HepG2 (cell line): ENCODE results near the gene CPNE1. TPM values are rescaled to one million over a fixed set of nuclear protein-coding genes. Genes with fewer than 3 reads are reported as not detected.

Experiments
- CHCHD3 ChIP-seq: sonication (generic); formaldehyde crosslinking; IDR thresholded peaks from 2 replicates; pipeline ENCODE4 v1.8.0; 2022; ENCODE audit warnings: mild to moderate bottlenecking, missing genetic modification reagents, moderate library complexity
- HMG20A ChIP-seq: IDR thresholded peaks from 2 replicates; pipeline ENCODE4 v1.6.1; 2016; ENCODE audit warnings: borderline replicate concordance
- HOXA7 ChIP-seq: sonication (generic); formaldehyde crosslinking; IDR thresholded peaks from 2 replicates; pipeline ENCODE4 v1.8.1; 2022; ENCODE audit warnings: mild to moderate bottlenecking, missing genetic modification reagents, moderate library complexity
- IRX3 ChIP-seq: sonication (generic); formaldehyde crosslinking; IDR thresholded peaks from 2 replicates; pipeline ENCODE4 v1.8.1; 2023; ENCODE audit warnings: mild to moderate bottlenecking, low read depth, missing genetic modification reagents, borderline replicate concordance
- KMT2A ChIP-seq: sonication (generic); formaldehyde crosslinking; IDR thresholded peaks from 2 replicates; pipeline ENCODE4 v1.4.0; 2020; ENCODE audit warnings: missing genetic modification reagents
- NCOA1 ChIP-seq: sonication (generic); formaldehyde crosslinking; IDR thresholded peaks from 2 replicates; pipeline ENCODE4 v1.9.0; 2021; ENCODE audit warnings: missing genetic modification reagents
- NCOA5 ChIP-seq: sonication (generic); formaldehyde crosslinking; IDR thresholded peaks from 2 replicates; pipeline ENCODE4 v1.4.0; 2020; ENCODE audit warnings: missing genetic modification reagents
- PHF20 ChIP-seq: sonication (generic); formaldehyde crosslinking; IDR thresholded peaks from 2 replicates; pipeline ENCODE4 v1.5.0; 2020; ENCODE audit warnings: mild to moderate bottlenecking, missing genetic modification reagents
- TAF15 ChIP-seq: fragments of 200-400 bp; formaldehyde crosslinking; IDR thresholded peaks from one replicate; pipeline ENCODE4 v1.6.1; 2018; ENCODE audit warnings: mild to moderate bottlenecking, low read depth, low read length; ENCODE audit not compliant: poor library complexity, severe bottlenecking
- ZBTB1 ChIP-seq: sonication (generic); formaldehyde crosslinking; IDR thresholded peaks from 2 replicates; pipeline ENCODE4 v1.4.0; 2020; ENCODE audit warnings: missing genetic modification reagents, borderline replicate concordance
- ZNF30 ChIP-seq: sonication (generic); formaldehyde crosslinking; IDR thresholded peaks from 2 replicates; pipeline ENCODE4 v1.5.0; 2020; ENCODE audit warnings: mild to moderate bottlenecking, missing genetic modification reagents
- ZNF343 ChIP-seq: sonication (generic); formaldehyde crosslinking; IDR thresholded peaks from 2 replicates; pipeline ENCODE4 v1.4.0; 2020; ENCODE audit warnings: mild to moderate bottlenecking, missing genetic modification reagents
- ZNF550 ChIP-seq: sonication (generic); formaldehyde crosslinking; IDR thresholded peaks from 2 replicates; pipeline ENCODE4 v1.4.0; 2020; ENCODE audit warnings: mild to moderate bottlenecking, missing genetic modification reagents, borderline replicate concordance
- ZNF672 ChIP-seq: sonication (generic); formaldehyde crosslinking; IDR thresholded peaks from 2 replicates; pipeline ENCODE4 v1.8.1; 2022; ENCODE audit warnings: missing genetic modification reagents
- ZNF883 ChIP-seq: sonication (generic); formaldehyde crosslinking; IDR thresholded peaks from 2 replicates; pipeline ENCODE4 v1.5.1; 2020; ENCODE audit warnings: mild to moderate bottlenecking, missing genetic modification reagents; ENCODE audit errors: not compliant biosample characterization
- ZSCAN31 ChIP-seq: sonication (generic); formaldehyde crosslinking; IDR thresholded peaks from 2 replicates; pipeline ENCODE4 v1.5.0; 2020; ENCODE audit warnings: low read depth, mild to moderate bottlenecking, missing genetic modification reagents
- polyA plus RNA-seq, 8 experiments: library from polyadenylated mRNA; depleted of rRNA in 3 of 8; stranded (reverse) in 7 of 8; unstranded in 1 of 8; fragments of >200 nt; fragmentation: Illumina TruSeq in 4 of 8; extraction: Trizol in 4 of 8; gene quantifications; 2 replicates each; pipeline versions ENCODE4 v1.2.1 to v1.2.3, GENCODE V29; 2011 to 2016; ENCODE audit warnings: low read depth in 4 of 8, missing spikeins in 1 of 8, mixed read lengths in 1 of 8; ENCODE audit not compliant: insufficient read depth in 1 of 8
- total RNA-seq, 5 experiments: library from RNA; depleted of rRNA; stranded (reverse); fragments of >200 nt; fragmentation: Illumina TruSeq; extraction: Trizol; gene quantifications; 2 replicates each; pipeline ENCODE4 v1.2.3, GENCODE V29; 2016; ENCODE audit warnings: low read depth in 1 of 5
- TF ChIP-seq, protein P1 (sequence below): sonication (generic); formaldehyde crosslinking; IDR thresholded peaks from 2 replicates; pipeline ENCODE4 v1.8.1; 2022; ENCODE audit warnings: mild to moderate bottlenecking, missing genetic modification reagents
- TF ChIP-seq, protein P2 (sequence below): IDR thresholded peaks from 2 replicates; pipeline ENCODE4 v1.6.1; 2016; ENCODE audit warnings: low read depth, control low read depth
- TF ChIP-seq, protein P3 (sequence below): sonication (generic); formaldehyde crosslinking; IDR thresholded peaks from 2 replicates; pipeline ENCODE4 v1.5.1; 2020; ENCODE audit warnings: mild to moderate bottlenecking, missing genetic modification reagents, borderline replicate concordance
- TF ChIP-seq, protein P4 (sequence below): sonication (generic); formaldehyde crosslinking; IDR thresholded peaks from 2 replicates; pipeline ENCODE4 v1.8.0; 2022; ENCODE audit warnings: mild to moderate bottlenecking, missing genetic modification reagents, borderline replicate concordance

Gene CPNE1
- total and polyA plus RNA-seq, 2 of the 13 experiments (the other 11 are each of a cell fraction or from before 2014, with no cell fraction given), result 408 to 431 TPM

DNA sequence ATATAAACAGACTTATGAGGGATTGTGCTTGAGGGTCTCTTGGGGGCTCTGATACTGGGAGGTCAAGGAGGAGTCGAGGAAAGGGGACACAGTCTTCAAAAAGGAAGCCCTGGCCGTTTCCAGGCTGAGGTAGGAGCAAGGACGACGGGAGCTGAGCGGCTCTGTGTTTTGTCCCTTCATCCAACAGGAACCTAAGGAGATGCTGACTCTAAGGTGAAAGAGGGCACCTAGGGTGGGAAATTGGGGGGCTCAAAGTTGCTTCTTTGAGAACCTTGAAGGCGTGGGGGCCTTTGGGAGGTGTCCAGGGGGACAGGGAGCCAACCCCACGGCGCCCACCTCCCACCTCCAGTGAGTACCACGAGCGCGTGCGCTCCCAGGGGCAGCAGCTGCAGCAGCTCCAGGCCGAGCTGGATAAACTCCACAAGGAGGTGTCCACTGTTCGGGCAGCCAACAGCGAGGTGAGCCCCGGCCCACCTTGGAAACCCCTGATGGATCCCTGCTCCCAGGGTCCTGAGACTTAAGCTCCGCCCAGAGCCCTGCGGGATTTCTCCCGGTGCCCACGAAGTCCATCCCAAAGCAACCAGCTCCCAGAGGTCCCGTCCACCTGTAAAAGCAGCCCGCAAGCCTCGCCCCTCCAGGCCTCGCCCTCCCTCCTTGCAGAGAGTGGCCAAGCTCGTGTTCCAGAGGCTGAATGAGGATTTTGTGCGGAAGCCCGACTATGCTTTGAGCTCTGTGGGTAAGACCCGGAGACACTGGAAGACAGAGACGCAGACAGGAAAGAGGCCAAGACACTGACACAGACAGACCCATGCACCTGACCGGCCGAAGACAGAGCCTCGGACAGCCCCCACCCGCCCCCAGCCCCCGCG, 46.2 kb downstream of the CPNE1 start (continued):
- TF ChIP-seq NCOA1 (CRISPR knock-in tag) (no peak), TAF15 (peak; percentile 47), ZBTB1 (CRISPR knock-in tag) (no peak), PHF20 (CRISPR knock-in tag) (0 out of 2 replicates have a peak, but pooled peaks have one; percentile 11), HOXA7 (no peak), KMT2A (CRISPR knock-in tag) (no peak), ZNF30 (CRISPR knock-in tag) (no peak), CHCHD3 (CRISPR knock-in tag) (0 out of 2 replicates have a peak, but pooled peaks have one; percentile 37), IRX3 (CRISPR knock-in tag) (no peak), NCOA5 (CRISPR knock-in tag) (no peak), ZNF883 (CRISPR knock-in tag) (no peak), ZNF672 (CRISPR knock-in tag) (no peak), ZNF550 (CRISPR knock-in tag) (0 out of 2 replicates have a peak, but pooled peaks have one; percentile 65), HMG20A (no peak), ZSCAN31 (CRISPR knock-in tag) (no peak), ZNF343 (CRISPR knock-in tag) (no peak)
- TF ChIP-seq, protein P1, sequence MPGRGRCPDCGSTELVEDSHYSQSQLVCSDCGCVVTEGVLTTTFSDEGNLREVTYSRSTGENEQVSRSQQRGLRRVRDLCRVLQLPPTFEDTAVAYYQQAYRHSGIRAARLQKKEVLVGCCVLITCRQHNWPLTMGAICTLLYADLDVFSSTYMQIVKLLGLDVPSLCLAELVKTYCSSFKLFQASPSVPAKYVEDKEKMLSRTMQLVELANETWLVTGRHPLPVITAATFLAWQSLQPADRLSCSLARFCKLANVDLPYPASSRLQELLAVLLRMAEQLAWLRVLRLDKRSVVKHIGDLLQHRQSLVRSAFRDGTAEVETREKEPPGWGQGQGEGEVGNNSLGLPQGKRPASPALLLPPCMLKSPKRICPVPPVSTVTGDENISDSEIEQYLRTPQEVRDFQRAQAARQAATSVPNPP, result no peak
- TF ChIP-seq, protein P2, sequence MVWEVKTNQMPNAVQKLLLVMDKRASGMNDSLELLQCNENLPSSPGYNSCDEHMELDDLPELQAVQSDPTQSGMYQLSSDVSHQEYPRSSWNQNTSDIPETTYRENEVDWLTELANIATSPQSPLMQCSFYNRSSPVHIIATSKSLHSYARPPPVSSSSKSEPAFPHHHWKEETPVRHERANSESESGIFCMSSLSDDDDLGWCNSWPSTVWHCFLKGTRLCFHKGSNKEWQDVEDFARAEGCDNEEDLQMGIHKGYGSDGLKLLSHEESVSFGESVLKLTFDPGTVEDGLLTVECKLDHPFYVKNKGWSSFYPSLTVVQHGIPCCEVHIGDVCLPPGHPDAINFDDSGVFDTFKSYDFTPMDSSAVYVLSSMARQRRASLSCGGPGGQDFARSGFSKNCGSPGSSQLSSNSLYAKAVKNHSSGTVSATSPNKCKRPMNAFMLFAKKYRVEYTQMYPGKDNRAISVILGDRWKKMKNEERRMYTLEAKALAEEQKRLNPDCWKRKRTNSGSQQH (CRISPR knock-in tag), result peak; percentile 31; the same call in 1 of the 2 replicates
- TF ChIP-seq, protein P3, sequence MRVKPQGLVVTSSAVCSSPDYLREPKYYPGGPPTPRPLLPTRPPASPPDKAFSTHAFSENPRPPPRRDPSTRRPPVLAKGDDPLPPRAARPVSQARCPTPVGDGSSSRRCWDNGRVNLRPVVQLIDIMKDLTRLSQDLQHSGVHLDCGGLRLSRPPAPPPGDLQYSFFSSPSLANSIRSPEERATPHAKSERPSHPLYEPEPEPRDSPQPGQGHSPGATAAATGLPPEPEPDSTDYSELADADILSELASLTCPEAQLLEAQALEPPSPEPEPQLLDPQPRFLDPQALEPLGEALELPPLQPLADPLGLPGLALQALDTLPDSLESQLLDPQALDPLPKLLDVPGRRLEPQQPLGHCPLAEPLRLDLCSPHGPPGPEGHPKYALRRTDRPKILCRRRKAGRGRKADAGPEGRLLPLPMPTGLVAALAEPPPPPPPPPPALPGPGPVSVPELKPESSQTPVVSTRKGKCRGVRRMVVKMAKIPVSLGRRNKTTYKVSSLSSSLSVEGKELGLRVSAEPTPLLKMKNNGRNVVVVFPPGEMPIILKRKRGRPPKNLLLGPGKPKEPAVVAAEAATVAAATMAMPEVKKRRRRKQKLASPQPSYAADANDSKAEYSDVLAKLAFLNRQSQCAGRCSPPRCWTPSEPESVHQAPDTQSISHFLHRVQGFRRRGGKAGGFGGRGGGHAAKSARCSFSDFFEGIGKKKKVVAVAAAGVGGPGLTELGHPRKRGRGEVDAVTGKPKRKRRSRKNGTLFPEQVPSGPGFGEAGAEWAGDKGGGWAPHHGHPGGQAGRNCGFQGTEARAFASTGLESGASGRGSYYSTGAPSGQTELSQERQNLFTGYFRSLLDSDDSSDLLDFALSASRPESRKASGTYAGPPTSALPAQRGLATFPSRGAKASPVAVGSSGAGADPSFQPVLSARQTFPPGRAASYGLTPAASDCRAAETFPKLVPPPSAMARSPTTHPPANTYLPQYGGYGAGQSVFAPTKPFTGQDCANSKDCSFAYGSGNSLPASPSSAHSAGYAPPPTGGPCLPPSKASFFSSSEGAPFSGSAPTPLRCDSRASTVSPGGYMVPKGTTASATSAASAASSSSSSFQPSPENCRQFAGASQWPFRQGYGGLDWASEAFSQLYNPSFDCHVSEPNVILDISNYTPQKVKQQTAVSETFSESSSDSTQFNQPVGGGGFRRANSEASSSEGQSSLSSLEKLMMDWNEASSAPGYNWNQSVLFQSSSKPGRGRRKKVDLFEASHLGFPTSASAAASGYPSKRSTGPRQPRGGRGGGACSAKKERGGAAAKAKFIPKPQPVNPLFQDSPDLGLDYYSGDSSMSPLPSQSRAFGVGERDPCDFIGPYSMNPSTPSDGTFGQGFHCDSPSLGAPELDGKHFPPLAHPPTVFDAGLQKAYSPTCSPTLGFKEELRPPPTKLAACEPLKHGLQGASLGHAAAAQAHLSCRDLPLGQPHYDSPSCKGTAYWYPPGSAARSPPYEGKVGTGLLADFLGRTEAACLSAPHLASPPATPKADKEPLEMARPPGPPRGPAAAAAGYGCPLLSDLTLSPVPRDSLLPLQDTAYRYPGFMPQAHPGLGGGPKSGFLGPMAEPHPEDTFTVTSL (CRISPR knock-in tag), result no peak
- TF ChIP-seq, protein P4, sequence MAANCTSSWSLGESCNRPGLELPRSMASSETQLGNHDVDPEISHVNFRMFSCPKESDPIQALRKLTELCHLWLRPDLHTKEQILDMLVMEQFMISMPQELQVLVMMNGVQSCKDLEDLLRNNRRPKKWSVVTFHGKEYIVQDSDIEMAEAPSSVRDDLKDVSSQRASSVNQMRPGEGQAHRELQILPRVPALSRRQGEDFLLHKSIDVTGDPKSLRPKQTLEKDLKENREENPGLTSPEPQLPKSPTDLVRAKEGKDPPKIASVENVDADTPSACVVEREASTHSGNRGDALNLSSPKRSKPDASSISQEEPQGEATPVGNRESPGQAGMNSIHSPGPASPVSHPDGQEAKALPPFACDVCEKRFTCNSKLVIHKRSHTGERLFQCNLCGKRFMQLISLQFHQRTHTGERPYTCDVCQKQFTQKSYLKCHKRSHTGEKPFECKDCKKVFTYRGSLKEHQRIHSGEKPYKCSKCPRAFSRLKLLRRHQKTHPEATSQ (CRISPR knock-in tag), result no peak
